CD14-positive monocyte (primary cell): Measurements from ENCODE around the gene SEC61B. TPM values are rescaled to one million over a fixed set of nuclear protein-coding genes. Genes with fewer than 3 reads are reported as not detected.

ENCODE experiments used
- DNase-seq, 3 donors: peaks; one replicate each; pipeline ENCODE4 v3.0.0-alpha.2; 2011 to 2022
- H2AFZ ChIP-seq: 2 replicates; pipeline ENCODE4 v1.6.0; 2012; ENCODE audit warnings: mild to moderate bottlenecking, low read depth, low read length, inconsistent platforms; ENCODE audit not compliant: insufficient read depth, poor library complexity, severe bottlenecking
- H3K27ac ChIP-seq, 2 donors: 1 replicate in 1 of 2; 2 replicates in 1 of 2; pipeline ENCODE4 v1.5.1; 2012 to 2013; ENCODE audit warnings: low read length in 2 of 2, control low read depth in 1 of 2, inconsistent platforms in 1 of 2, low read depth in 1 of 2, mild to moderate bottlenecking in 1 of 2
- H3K27me3 ChIP-seq, 2 donors: one replicate each; pipeline versions ENCODE4 v1.6.0 to v1.6.1; 2011 to 2013; ENCODE audit warnings: low read length in 2 of 2; ENCODE audit not compliant: control insufficient read depth in 2 of 2, insufficient read depth in 2 of 2
- H3K36me3 ChIP-seq, 2 donors: replicated peaks in 1 of 2; 1 replicate in 1 of 2; 2 replicates in 1 of 2; pipeline versions ENCODE4 v1.5.1 to v1.6.1; 2012 to 2013; ENCODE audit warnings: low read length in 2 of 2, control low read depth in 1 of 2, inconsistent platforms in 1 of 2, mild to moderate bottlenecking in 1 of 2; ENCODE audit not compliant: insufficient read depth in 2 of 2, control insufficient read depth in 1 of 2
- H3K4me1 ChIP-seq, 2 donors: 1 replicate in 1 of 2; 2 replicates in 1 of 2; pipeline versions ENCODE4 v1.5.1 to v1.6.1; 2012 to 2013; ENCODE audit warnings: low read length in 2 of 2, control low read depth in 1 of 2, inconsistent platforms in 1 of 2, mild to moderate bottlenecking in 1 of 2, moderate library complexity in 1 of 2; ENCODE audit not compliant: insufficient read depth in 2 of 2, control insufficient read depth in 1 of 2
- H3K4me2 ChIP-seq: replicated peaks from 2 replicates; pipeline ENCODE3; 2012; ENCODE audit warnings: low read length, moderate library complexity, mild to moderate bottlenecking; ENCODE audit not compliant: poor library complexity, severe bottlenecking; ENCODE audit errors: extremely low read depth
- H3K4me3 ChIP-seq, 3 experiments: fragments of 200-600 bp in 1 of 3; sonication (generic) in 1 of 3; replicated peaks in 1 of 3; 1 replicate in 2 of 3; 2 replicates in 1 of 3; pipeline ENCODE4 v1.5.1; 2011 to 2013; ENCODE audit warnings: low read length in 3 of 3, mild to moderate bottlenecking in 3 of 3, control low read depth in 2 of 3, low read depth in 2 of 3, inconsistent platforms in 1 of 3, moderate library complexity in 1 of 3
- H3K79me2 ChIP-seq: 2 replicates; pipeline ENCODE4 v1.6.0; 2012; ENCODE audit warnings: mild to moderate bottlenecking, control low read depth, inconsistent platforms, low read length, moderate library complexity; ENCODE audit not compliant: insufficient read depth
- H3K9ac ChIP-seq: 2 replicates; pipeline ENCODE4 v1.6.0; 2017; ENCODE audit warnings: low read length, mild to moderate bottlenecking; ENCODE audit not compliant: insufficient read depth, poor library complexity, severe bottlenecking
- H3K9me3 ChIP-seq, 2 donors: replicated peaks in 1 of 2; 1 replicate in 1 of 2; 2 replicates in 1 of 2; pipeline versions ENCODE4 v1.5.1 to v1.6.1; 2012 to 2013; ENCODE audit warnings: low read length in 2 of 2, control low read depth in 1 of 2; ENCODE audit not compliant: control insufficient read depth in 1 of 2, insufficient read depth in 1 of 2
- H4K20me1 ChIP-seq: 2 replicates; pipeline ENCODE4 v1.6.0; 2012; ENCODE audit warnings: mild to moderate bottlenecking, low read length, control low read depth, moderate library complexity; ENCODE audit not compliant: insufficient read depth
- H3K27ac Mint-ChIP-seq, 7 donors: one replicate each; pipeline ENCODE4 v1.8.0; 2020; ENCODE audit warnings: mild to moderate bottlenecking in 7 of 7, mixed read lengths in 7 of 7, moderate library complexity in 6 of 7, inconsistent platforms in 2 of 7
- H3K27me3 Mint-ChIP-seq, 3 donors: one replicate each; pipeline ENCODE4 v1.8.0; 2021 to 2022; ENCODE audit warnings: low read depth in 3 of 3, mild to moderate bottlenecking in 3 of 3, mixed read lengths in 3 of 3, moderate library complexity in 3 of 3, inconsistent platforms in 1 of 3
- H3K36me3 Mint-ChIP-seq, 2 donors: one replicate each; pipeline ENCODE4 v1.8.0; 2020; ENCODE audit warnings: mixed read lengths in 2 of 2, inconsistent platforms in 1 of 2, mild to moderate bottlenecking in 1 of 2
- H3K4me1 Mint-ChIP-seq: one replicate; pipeline ENCODE4 v1.8.0; 2020; ENCODE audit warnings: mild to moderate bottlenecking, mixed read lengths
- H3K4me3 Mint-ChIP-seq, 2 donors: one replicate each; pipeline ENCODE4 v1.8.0; 2020; ENCODE audit warnings: mild to moderate bottlenecking in 2 of 2, mixed read lengths in 2 of 2, moderate library complexity in 1 of 2
- H3K9me3 Mint-ChIP-seq, 7 donors: one replicate each; pipeline ENCODE4 v1.8.0; 2020 to 2022; ENCODE audit warnings: mixed read lengths in 7 of 7, mild to moderate bottlenecking in 6 of 7, moderate library complexity in 6 of 7, inconsistent platforms in 2 of 7
- WGBS: methylation state at CpG from one replicate; pipeline ENCODE4 v1.1.5; 2013; ENCODE audit warnings: missing lambda C conversion rate; ENCODE audit not compliant: insufficient coverage; 5-methylcytosine and 5-hydroxymethylcytosine counted together
- intact Hi-C, 2 donors: fragments of 100-400 bp; cut with micrococcal nuclease; formaldehyde crosslinking; loops; one replicate each; pipeline versions ENCODE4 v1.15.0 to v1.15.1; 2023
- polyA plus RNA-seq, 3 donors: library from polyadenylated mRNA; depleted of rRNA in 1 of 3; unstranded in 2 of 3; stranded (reverse) in 1 of 3; fragments of 300-500 nt in 2 of 3; fragments of >200 nt in 1 of 3; fragmentation: Illumina TruSeq in 2 of 3; gene quantifications; 1 replicate in 2 of 3; 2 replicates in 1 of 3; pipeline ENCODE4 v1.2.3, GENCODE V29; 2012 to 2021
- TF ChIP-seq, protein P1 (sequence below): fragments of 200-600 bp; IDR thresholded peaks from one replicate; pipeline ENCODE4 v1.8.0; 2022; ENCODE audit warnings: antibody characterized with exemption, mild to moderate bottlenecking

The SEC61B gene
- polyA plus RNA-seq, 3 donors, result 117 to 443 (median 421) TPM

DNA sequence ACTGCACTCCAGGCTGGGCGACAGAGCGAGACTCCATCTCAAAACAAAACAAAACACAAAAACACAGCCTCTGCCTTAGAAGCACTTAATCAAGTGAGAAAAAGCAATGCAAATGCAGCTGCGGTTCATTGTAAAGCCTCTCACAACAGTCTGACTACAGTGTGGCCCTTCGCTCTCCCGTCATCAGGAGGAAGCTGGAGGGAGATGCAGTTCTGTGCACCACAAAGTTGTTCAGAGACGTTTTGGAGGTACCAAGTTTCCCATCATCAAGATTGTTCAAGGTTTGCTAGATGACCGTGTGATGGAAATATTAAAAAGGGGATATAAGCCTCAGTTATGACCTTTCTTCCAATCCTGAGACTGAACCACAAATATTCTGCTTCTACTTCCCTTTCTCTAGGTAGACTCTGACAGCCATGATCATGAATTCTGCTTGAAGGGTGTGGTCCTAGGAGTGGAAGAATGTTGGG, 40.9 kb downstream of the SEC61B start:
- H3K4me2 ChIP-seq, result no peak overlapping the region

GRCh38 chr9:99264070-99264680, 42.1 kb downstream of the SEC61B start:
- H3K4me1 Mint-ChIP-seq, result peaks cover 28% of the 10 kb centered on the region
- H3K27ac Mint-ChIP-seq, result no peak overlapping the region
- no peaks in the 10 kb centered on the region for H3K27me3 ChIP-seq
- no peak overlapping the region for H3K27ac ChIP-seq
- DNase-seq, result peak in 1 of 3 donors; percentile 19
- WGBS, result 92% methylated on average over 1 of the region's 3 CpGs
- H3K27me3 Mint-ChIP-seq, result peaks cover 0 to 3% (median 0%) of the 10 kb centered on the region in 3 donors
- no peaks in the 10 kb centered on the region for H3K9me3 Mint-ChIP-seq
- no peaks in the 10 kb centered on the region for H3K36me3 ChIP-seq
- intact Hi-C loops, result loop anchor here in 1 of 2 donors (10.0 kb wide), 1 partner anchor 1051 kb away; no protein-coding TSS in a partner anchor
- H3K4me3 Mint-ChIP-seq, result no peak overlapping the region
- H4K20me1 ChIP-seq, result no peaks in the 10 kb centered on the region
- H3K9me3 ChIP-seq, result no peaks in the 10 kb centered on the region
- H3K36me3 Mint-ChIP-seq, result no peaks in the 10 kb centered on the region
- H3K9ac ChIP-seq, result no peak overlapping the region
- H3K4me3 ChIP-seq, result no peak overlapping the region
- H3K4me2 ChIP-seq, result no peak overlapping the region
- H3K4me1 ChIP-seq, result peaks cover 6 to 11% of the 10 kb centered on the region in 2 donors
- TF ChIP-seq, protein P1, sequence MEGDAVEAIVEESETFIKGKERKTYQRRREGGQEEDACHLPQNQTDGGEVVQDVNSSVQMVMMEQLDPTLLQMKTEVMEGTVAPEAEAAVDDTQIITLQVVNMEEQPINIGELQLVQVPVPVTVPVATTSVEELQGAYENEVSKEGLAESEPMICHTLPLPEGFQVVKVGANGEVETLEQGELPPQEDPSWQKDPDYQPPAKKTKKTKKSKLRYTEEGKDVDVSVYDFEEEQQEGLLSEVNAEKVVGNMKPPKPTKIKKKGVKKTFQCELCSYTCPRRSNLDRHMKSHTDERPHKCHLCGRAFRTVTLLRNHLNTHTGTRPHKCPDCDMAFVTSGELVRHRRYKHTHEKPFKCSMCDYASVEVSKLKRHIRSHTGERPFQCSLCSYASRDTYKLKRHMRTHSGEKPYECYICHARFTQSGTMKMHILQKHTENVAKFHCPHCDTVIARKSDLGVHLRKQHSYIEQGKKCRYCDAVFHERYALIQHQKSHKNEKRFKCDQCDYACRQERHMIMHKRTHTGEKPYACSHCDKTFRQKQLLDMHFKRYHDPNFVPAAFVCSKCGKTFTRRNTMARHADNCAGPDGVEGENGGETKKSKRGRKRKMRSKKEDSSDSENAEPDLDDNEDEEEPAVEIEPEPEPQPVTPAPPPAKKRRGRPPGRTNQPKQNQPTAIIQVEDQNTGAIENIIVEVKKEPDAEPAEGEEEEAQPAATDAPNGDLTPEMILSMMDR, result peak; percentile 31
- H2AFZ ChIP-seq, result no peak overlapping the region
- H3K79me2 ChIP-seq, result no peaks in the 10 kb centered on the region

More for the DNA sequence above, 40.9 kb downstream of the SEC61B start:
- Mint-ChIP-seq H3K9me3 (no peaks in the 10 kb centered on the region), H3K4me1 (peaks cover 35% of the 10 kb centered on the region), H3K27ac (no peak overlapping the region), H3K4me3 (no peak overlapping the region), H3K27me3 (peaks cover 0 to 3% (median under 1%) of the 10 kb centered on the region in 3 donors), H3K36me3 (no peaks in the 10 kb centered on the region)
- Histone ChIP-seq H3K36me3 (no peaks in the 10 kb centered on the region), H3K79me2 (no peaks in the 10 kb centered on the region), H3K9ac (no peak overlapping the region), H4K20me1 (no peaks in the 10 kb centered on the region), H3K9me3 (no peaks in the 10 kb centered on the region), H3K27ac (no peak overlapping the region), H3K4me3 (no peak overlapping the region), H3K27me3 (no peaks in the 10 kb centered on the region), H3K4me1 (peaks cover 6 to 11% of the 10 kb centered on the region in 2 donors), H2AFZ (no peak overlapping the region)
- TF ChIP-seq, protein P1, result no peak
- 80% methylated on average over 1 of the region's 7 CpGs for WGBS
- intact Hi-C loops, result loop anchor here in 1 of 2 donors (10.0 kb wide), 1 partner anchor 1052 kb away; no protein-coding TSS in a partner anchor
- DNase-seq, result no peak
